Endometrial microvascular endothelial cells (primary cell): ENCODE data around the gene RETREG3. TPM values are rescaled to one million over a fixed set of nuclear protein-coding genes. Genes with fewer than 3 reads are reported as not detected.
"Not testable (repeated sequence)": the region's sequence is repeated elsewhere in the genome, so short reads cannot be mapped to it uniquely, and the experiment has no call there.

Source experiments
- in situ Hi-C: cut with HindIII; loops from 2 replicates; pipeline ENCODE4 v1.10.0; 2017; ENCODE audit warnings: low sequenced_read_pairs, low pct_unique_long_range_greater_than_20kb; ENCODE audit errors: inconsistent ontology term
- total RNA-seq: library from RNA; depleted of rRNA; stranded (reverse); fragments of >200 nt; gene quantifications from one replicate; pipeline ENCODE4 v1.2.3, GENCODE V29; 2015; ENCODE audit errors: inconsistent ontology term

The RETREG3 gene
- total RNA-seq, 1 donor from 2014 or later = 65.9 TPM

- in situ Hi-C loops = no loop called here
These were observed 48.9 kb downstream of the RETREG3 start for GRCh38 chr17:42560246-42560645.

- in situ Hi-C loops = no loop called here
These were observed 50.1 kb downstream of the RETREG3 start for GRCh38 chr17:42559075-42559474.

DNA sequence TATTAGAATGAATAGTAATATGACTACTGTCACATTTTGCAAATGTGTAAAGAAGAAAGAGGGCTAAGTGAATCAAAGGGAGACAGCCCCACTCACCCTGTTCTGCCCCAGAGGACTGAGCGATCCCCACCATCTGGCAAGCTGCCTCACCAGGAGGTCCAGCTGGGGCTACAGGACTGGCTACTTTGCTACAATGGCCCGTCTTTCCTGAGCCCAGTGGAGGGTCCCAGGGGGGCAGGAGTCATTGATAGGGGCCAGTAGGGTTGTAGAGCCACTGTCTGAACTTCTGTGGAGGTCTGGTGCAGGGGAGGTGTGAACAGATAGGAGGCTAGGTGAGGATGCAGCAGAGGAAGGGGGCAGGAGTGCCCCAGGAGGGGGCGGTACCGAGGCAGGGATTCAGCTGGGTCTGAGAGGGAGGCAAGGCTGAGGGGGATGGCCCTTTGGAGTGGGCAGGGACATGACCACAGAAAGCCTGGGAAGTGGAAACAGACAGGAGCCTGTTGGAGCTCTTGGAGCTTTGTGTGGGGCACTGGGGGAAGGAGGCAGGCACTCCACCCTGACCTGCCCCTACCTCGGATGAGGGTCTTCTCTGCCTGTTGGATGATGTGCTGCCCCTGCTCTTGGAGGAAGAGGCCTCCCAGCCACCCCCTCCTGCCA, 53.1 kb downstream of the RETREG3 start:
- in situ Hi-C loops = not testable (repeated sequence)

DNA sequence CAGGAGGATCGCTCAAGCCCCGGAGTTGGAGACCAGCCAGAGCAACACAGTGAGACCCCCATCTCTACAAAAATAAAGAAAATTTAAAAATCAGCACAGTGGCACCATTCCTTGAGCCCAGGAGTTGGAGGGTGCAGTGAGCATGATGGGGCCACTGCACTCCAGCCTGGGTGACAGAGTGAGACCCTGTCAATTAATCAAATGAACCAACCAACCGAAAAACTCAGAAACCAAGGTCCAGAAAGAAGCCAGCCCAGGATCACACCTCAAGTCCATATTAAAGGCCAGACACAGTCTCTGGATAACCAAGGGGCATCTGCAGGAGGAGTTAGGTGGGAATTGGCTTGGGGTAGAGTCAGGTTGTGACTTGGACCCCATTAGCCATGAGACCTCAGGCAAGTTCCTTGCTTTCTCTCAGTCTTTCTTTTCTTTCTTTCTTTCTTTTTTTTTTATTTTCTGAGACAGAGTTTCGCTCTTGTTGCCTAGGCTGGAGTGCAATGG, 54.0 kb downstream of the RETREG3 start:
- in situ Hi-C loops = no loop called here

DNA sequence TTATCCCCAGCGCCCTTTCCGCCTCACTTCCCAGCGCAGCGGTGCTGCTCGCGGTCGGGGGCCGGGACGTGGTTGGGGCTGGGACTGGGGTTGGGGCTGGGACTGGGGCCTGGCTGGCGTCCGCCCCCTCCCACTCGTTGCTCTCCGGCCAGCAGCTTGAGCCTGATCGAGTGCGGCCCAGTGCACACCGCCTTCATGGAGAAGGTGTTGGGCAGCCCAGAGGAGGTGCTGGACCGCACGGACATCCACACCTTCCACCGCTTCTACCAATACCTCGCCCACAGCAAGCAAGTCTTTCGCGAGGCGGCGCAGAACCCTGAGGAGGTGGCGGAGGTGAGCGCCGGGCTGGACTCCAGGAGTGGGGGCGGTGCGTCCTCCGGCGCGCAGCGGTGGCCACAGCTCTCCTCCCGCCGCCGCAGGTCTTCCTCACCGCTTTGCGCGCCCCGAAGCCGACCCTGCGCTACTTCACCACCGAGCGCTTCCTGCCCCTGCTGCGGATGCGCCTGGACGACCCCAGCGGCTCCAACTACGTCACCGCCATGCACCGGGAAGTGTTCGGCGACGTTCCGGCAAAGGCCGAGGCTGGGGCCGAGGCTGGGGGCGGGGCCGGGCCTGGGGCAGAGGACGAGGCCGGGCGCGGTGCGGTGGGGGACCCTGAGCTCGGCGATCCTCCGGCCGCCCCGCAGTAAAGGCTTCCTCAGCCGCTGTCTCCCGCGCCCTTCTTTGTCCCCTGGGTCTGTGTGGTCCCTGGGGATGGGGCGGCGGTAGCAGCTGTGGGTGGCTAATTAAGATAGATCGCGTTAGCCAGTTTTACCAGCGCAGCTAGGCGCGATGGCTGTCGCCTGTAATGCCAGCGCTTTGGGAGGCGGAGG, 54.7 kb downstream of the RETREG3 start:
- in situ Hi-C loops = no loop called here

DNA sequence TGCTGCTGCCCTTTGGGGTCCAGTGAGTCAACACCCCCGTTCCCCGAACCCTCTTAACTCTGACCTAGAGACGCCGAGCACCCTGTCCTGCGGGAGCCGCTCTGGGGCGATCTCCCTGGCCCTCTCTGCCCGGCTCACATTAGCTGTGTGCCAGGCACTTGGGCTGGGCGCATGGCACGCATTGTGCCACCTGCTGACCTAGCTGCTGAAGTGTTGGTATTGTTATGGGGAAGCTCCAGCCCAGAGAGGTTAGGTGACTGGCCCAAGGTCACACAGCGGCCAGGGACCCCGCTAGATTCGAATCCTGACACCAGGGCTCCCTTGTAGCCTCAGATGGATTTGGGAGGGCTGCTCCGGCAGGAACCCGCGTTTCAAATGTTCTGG, 55.3 kb downstream of the RETREG3 start:
- in situ Hi-C loops = no loop called here

DNA sequence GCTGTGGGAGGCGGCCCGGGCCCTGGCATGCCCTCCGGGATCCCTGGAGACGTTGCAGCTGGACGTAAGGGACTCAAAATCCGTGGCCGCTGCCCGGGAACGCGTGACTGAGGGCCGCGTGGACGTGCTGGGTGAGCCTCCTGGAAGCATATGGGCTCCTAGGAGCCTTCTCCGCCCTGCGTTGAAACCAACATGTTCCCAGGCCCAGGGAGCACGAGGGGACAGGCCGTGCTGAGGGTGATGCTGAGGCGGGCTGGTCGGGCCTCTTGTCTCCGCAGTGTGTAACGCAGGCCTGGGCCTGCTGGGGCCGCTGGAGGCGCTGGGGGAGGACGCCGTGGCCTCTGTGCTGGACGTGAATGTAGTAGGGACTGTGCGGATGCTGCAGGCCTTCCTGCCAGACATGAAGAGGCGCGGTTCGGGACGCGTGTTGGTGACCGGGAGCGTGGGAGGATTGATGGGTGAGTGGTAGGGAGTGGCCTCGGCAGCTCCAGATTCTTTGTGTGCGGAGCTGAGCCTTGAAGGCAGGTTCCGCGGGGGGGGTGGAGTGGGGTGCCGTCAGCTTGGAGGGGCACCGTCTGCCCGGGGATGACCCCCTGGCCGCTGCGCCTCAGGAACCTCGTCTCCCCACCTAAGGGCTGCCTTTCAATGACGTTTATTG, 55.9 kb downstream of the RETREG3 start:
- in situ Hi-C loops = no loop called here

GRCh38 chr17:42552736-42553135, 56.4 kb downstream of the RETREG3 start, which contains the start of gene HSD17B1:
TSS of gene HSD17B1 (plus strand) at chr17:42552923. CDS start at chr17:42552934, 11 bp downstream.
- in situ Hi-C loops = not testable (repeated sequence)

GRCh38 chr17:42548993-42549755, 60.0 kb downstream of the RETREG3 start:
- in situ Hi-C loops = no loop called here

- in situ Hi-C loops = no loop called here
These were observed 60.9 kb downstream of the RETREG3 start for GRCh38 chr17:42548070-42548837.

- in situ Hi-C loops = no loop called here
These were observed 61.5 kb downstream of the RETREG3 start for GRCh38 chr17:42547698-42548069.

- in situ Hi-C loops = no loop called here
These were observed 62.1 kb downstream of the RETREG3 start for GRCh38 chr17:42547001-42547461.

- in situ Hi-C loops = not testable (repeated sequence)
These were observed 63.2 kb downstream of the RETREG3 start for GRCh38 chr17:42545755-42546505.

DNA sequence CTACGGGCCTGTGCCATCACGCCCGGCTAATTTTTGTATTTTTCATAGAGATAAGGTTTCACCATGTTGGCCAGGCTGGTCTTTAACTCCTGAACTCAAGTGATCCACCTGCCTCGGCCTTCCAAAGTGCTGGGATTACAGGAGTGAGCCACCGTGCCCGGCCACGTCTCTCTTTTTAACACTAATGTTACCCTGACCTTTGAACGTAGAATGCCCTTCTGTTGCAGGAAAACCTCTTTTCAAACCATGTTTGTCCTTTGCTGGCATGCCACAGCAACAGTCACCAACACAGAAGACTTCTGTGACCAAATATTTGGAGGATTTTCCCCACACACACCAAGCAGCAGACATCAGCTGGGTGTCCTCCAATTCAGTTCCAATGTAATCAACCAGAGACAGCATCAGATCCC, 64.3 kb downstream of the RETREG3 start:
- in situ Hi-C loops = no loop called here

DNA sequence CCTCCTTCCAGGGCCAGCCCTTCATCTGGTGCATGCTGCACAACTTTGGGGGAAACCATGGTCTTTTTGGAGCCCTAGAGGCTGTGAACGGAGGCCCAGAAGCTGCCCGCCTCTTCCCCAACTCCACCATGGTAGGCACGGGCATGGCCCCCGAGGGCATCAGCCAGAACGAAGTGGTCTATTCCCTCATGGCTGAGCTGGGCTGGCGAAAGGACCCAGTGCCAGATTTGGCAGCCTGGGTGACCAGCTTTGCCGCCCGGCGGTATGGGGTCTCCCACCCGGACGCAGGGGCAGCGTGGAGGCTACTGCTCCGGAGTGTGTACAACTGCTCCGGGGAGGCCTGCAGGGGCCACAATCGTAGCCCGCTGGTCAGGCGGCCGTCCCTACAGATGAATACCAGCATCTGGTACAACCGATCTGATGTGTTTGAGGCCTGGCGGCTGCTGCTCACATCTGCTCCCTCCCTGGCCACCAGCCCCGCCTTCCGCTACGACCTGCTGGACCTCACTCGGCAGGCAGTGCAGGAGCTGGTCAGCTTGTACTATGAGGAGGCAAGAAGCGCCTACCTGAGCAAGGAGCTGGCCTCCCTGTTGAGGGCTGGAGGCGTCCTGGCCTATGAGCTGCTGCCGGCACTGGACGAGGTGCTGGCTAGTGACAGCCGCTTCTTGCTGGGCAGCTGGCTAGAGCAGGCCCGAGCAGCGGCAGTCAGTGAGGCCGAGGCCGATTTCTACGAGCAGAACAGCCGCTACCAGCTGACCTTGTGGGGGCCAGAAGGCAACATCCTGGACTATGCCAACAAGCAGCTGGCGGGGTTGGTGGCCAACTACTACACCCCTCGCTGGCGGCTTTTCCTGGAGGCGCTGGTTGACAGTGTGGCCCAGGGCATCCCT, 65.7 kb downstream of the RETREG3 start:
- in situ Hi-C loops = no loop called here

GRCh38 chr17:42541041-42541833, 67.9 kb downstream of the RETREG3 start:
- in situ Hi-C loops = no loop called here
